Measurements from ENCODE around the gene BBX. TPM values are rescaled to one million over a fixed set of nuclear protein-coding genes. Genes with fewer than 3 reads are reported as not detected.

BBX gene
- total RNA-seq, 1 donor from 2014 or later: 54.3 TPM

DNA sequence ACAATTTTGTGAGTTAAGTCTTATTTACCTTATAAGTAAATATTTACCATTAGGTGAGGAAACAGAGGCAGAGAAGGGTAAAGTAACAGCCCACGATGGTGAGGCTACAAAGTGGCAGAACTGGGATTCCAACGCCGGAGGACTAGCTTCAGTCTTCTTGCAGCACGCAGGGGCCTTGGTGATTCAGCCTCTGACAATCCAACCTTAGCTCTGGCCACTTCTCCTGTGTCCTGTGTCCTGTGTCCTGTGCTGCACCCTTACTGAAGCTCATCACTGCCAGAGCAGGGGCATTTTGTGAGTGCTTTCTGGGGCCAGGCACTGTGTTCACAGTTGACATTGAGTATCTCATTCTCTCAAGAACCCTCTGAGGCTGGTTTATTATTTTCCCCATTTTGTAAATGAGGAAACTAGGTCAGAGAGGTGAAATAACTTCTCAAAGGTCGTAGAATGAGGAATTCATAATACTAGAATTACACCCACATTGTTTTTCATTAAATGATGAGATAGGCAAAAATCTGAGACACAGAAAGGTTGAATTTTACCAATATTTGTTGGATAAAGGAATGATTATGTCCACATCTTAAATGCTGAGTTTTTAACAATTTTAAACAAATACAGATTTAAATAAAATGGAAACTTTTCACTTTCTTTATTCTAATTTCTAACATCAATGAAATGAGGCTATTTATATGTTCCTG, 215.9 kb downstream of the BBX start:
- no peak overlapping the region for H3K4me3 Mint-ChIP-seq (ENCODE audit: unreplicated experiment)
- TF ChIP-seq, protein P1, sequence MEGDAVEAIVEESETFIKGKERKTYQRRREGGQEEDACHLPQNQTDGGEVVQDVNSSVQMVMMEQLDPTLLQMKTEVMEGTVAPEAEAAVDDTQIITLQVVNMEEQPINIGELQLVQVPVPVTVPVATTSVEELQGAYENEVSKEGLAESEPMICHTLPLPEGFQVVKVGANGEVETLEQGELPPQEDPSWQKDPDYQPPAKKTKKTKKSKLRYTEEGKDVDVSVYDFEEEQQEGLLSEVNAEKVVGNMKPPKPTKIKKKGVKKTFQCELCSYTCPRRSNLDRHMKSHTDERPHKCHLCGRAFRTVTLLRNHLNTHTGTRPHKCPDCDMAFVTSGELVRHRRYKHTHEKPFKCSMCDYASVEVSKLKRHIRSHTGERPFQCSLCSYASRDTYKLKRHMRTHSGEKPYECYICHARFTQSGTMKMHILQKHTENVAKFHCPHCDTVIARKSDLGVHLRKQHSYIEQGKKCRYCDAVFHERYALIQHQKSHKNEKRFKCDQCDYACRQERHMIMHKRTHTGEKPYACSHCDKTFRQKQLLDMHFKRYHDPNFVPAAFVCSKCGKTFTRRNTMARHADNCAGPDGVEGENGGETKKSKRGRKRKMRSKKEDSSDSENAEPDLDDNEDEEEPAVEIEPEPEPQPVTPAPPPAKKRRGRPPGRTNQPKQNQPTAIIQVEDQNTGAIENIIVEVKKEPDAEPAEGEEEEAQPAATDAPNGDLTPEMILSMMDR (IDR thresholded peaks at IDR 0.05; ENCODE audit: unreplicated experiment): no peak
- H3K36me3 Mint-ChIP-seq (ENCODE audit: low read depth, unreplicated experiment): no peaks in the 10 kb centered on the region
- no peaks in the 10 kb centered on the region for H3K9me3 Mint-ChIP-seq (ENCODE audit: unreplicated experiment)
- H3K27ac Mint-ChIP-seq (ENCODE audit: unreplicated experiment): no peak overlapping the region
- peaks cover 3% of the 10 kb centered on the region for H3K27me3 Mint-ChIP-seq (ENCODE audit: unreplicated experiment)
- no peak for DNase-seq (ENCODE audit: low spot score)
- peaks cover 14% of the 10 kb centered on the region for H3K4me1 Mint-ChIP-seq (ENCODE audit: unreplicated experiment)

- H3K9me3 Mint-ChIP-seq (ENCODE audit: unreplicated experiment): no peaks in the 10 kb centered on the region
- TF ChIP-seq, protein P1 (IDR thresholded peaks at IDR 0.05; ENCODE audit: unreplicated experiment): no peak
- no peak for DNase-seq (ENCODE audit: low spot score)
- H3K27ac Mint-ChIP-seq (ENCODE audit: unreplicated experiment): no peak overlapping the region
- H3K4me1 Mint-ChIP-seq (ENCODE audit: unreplicated experiment): peaks cover 15% of the 10 kb centered on the region
- peaks cover 3% of the 10 kb centered on the region for H3K27me3 Mint-ChIP-seq (ENCODE audit: unreplicated experiment)
- no peak overlapping the region for H3K4me3 Mint-ChIP-seq (ENCODE audit: unreplicated experiment)
- H3K36me3 Mint-ChIP-seq (ENCODE audit: low read depth, unreplicated experiment): no peaks in the 10 kb centered on the region
These were observed 216.5 kb downstream of the BBX start for GRCh38 chr3:107739227-107739626.

DNA sequence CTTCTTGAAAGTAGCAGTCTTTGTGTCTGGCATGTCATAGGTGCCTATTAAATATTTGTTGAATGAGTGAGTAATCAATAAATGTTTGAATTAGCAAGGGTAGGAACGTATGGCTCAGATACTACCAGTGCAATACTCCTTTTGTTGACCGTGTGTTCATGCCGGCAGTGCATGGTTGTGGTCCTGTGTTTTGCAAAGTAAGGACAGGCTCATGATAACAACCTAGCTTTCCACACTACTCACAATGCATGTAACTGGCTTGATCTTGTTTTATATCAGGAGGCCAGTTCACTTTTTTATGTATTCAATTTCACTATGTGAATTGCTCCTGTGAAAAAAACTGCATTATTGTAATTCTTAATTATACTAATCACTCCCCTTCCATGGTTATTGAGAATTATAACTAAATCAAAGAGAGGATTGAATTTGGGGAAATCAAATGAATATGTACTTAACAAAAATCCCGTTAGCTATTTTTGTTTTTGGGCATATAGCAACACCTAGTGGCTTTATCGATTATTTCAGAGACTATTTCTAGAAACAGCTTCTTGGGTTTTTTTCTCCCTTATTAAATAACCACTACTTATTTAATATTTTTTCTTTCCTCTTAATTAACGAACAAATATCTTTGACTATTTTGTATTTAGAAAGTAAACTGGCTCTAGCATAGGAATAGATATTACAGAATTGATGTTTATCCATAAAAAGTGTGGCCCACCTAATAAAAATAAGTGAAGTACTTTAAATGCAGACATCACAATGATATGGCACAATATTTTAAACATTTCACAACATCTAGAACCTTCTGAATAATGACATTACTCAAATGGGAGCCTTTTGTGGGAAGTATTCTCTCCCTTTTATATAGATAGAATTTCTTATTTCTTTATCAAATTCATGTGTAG, 218.5 kb downstream of the BBX start:
- TF ChIP-seq, protein P1 (IDR thresholded peaks at IDR 0.05; ENCODE audit: unreplicated experiment): peak; percentile 19
- DNase-seq (ENCODE audit: low spot score): no peak
- Mint-ChIP-seq H3K36me3 (ENCODE audit: low read depth, unreplicated experiment) (no peaks in the 10 kb centered on the region), H3K9me3 (ENCODE audit: unreplicated experiment) (no peaks in the 10 kb centered on the region), H3K4me3 (ENCODE audit: unreplicated experiment) (no peak overlapping the region), H3K4me1 (ENCODE audit: unreplicated experiment) (peaks cover 16% of the 10 kb centered on the region), H3K27ac (ENCODE audit: unreplicated experiment) (no peak overlapping the region), H3K27me3 (ENCODE audit: unreplicated experiment) (peaks cover 3% of the 10 kb centered on the region)

DNA sequence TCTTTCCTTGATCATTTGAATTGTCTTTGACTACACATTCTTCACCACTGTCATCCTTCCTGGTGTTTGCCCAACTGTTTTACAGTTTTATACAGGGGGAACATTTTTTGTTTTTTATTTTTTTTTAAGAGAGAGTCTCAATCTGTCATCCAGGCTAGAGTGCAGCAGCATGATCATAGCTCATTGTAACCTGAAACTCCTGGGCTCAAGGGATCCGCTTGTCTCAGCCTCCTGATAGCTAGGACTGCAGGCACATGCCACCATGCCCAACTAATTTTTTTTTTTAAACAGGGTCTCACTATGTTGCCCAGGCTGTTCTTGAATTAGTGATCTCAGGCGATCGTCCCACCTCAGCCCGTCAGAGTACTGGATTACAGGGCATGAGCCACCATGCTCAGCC, 222.6 kb downstream of the BBX start:
- Mint-ChIP-seq H3K4me3 (ENCODE audit: unreplicated experiment) (no peak overlapping the region), H3K36me3 (ENCODE audit: low read depth, unreplicated experiment) (no peaks in the 10 kb centered on the region), H3K27ac (ENCODE audit: unreplicated experiment) (no peak overlapping the region), H3K27me3 (ENCODE audit: unreplicated experiment) (no peaks in the 10 kb centered on the region), H3K9me3 (ENCODE audit: unreplicated experiment) (no peaks in the 10 kb centered on the region), H3K4me1 (ENCODE audit: unreplicated experiment) (peaks cover 5% of the 10 kb centered on the region)
- TF ChIP-seq, protein P1 (IDR thresholded peaks at IDR 0.05; ENCODE audit: unreplicated experiment): no peak
- DNase-seq (ENCODE audit: low spot score): no peak
